GM12878 (cell line): ENCODE data around the gene CDC34.

Source experiments
- CTCF ChIP-seq, 3 experiments: IDR thresholded peaks in 2 of 3; conservative IDR thresholded peaks in 1 of 3; 2 replicates each; pipeline ENCODE4 v1.5.1; 2011; ENCODE audit warnings: low read depth in 3 of 3, low read length in 3 of 3, mild to moderate bottlenecking in 3 of 3, control low read depth in 2 of 3, moderate library complexity in 2 of 3, inconsistent platforms in 1 of 3, mixed read lengths in 1 of 3; ENCODE audit not compliant: control insufficient read depth in 2 of 3, insufficient read depth in 1 of 3; ENCODE audit errors: extremely low read depth in 1 of 3
- IRF5 ChIP-seq: fragments of 450-650 bp; IDR thresholded peaks from 2 replicates; pipeline ENCODE4 v1.6.1; 2017; ENCODE audit warnings: borderline replicate concordance
- POLR2A ChIP-seq: IDR thresholded peaks from 2 replicates; pipeline ENCODE4 v1.6.1; 2011; ENCODE audit warnings: low read depth, mild to moderate bottlenecking, low read length
- POLR2AphosphoS5 ChIP-seq: IDR thresholded peaks from 2 replicates; pipeline ENCODE4 v1.6.1; 2011; ENCODE audit warnings: mild to moderate bottlenecking, low read length, inconsistent platforms
- RAD21 ChIP-seq: IDR thresholded peaks from 2 replicates; pipeline ENCODE4 v1.6.1; 2011; ENCODE audit warnings: mild to moderate bottlenecking, low read depth, low read length, moderate library complexity; ENCODE audit not compliant: insufficient read depth
- SIX5 ChIP-seq: IDR thresholded peaks from 2 replicates; pipeline ENCODE4 v1.6.1; 2011; ENCODE audit warnings: mild to moderate bottlenecking, low read depth, low read length, moderate library complexity; ENCODE audit not compliant: severe bottlenecking
- YY1 ChIP-seq: IDR thresholded peaks from 2 replicates; pipeline ENCODE4 v1.6.1; 2011; ENCODE audit warnings: low read depth, mild to moderate bottlenecking, low read length
- ZBTB4 ChIP-seq: fragments of 450-650 bp; formaldehyde crosslinking; IDR thresholded peaks from 2 replicates; pipeline ENCODE4 v1.4.0; 2022; ENCODE audit warnings: mild to moderate bottlenecking, moderate library complexity

GRCh38 chr19:531009-531752, 379 bp upstream of the CDC34 start:
- TF ChIP-seq CTCF (IDR thresholded peaks at IDR 0.05 in 2 of 3, conservative IDR thresholded peaks at IDR 0.05 in 1 of 3; ENCODE audit: control insufficient read depth in 2 of 3, extremely low read depth in 1 of 3, insufficient read depth in 1 of 3, low read depth in 3 of 3, low read length in 3 of 3) (0 out of 6 replicates have a peak, but pooled peaks of 1 of the 3 experiments have one; percentile 7), POLR2AphosphoS5 (no peak), IRF5 (no peak), POLR2A (peak; percentile 67), RAD21 (no peak), YY1 (no peak; the same call in 1 of the 2 replicates), SIX5 (peak; percentile 78), ZBTB4 (CRISPR knock-in tag) (no peak)
